HPDE6-E6E7 (cell line): Measurements from ENCODE around the gene PNLIPRP2.

Source experiments
- DNase-seq: peaks from one replicate; pipeline ENCODE4 v3.0.0; 2011; ENCODE audit warnings: missing footprints; ENCODE audit errors: extremely low spot score

PNLIPRP2 gene

DNA sequence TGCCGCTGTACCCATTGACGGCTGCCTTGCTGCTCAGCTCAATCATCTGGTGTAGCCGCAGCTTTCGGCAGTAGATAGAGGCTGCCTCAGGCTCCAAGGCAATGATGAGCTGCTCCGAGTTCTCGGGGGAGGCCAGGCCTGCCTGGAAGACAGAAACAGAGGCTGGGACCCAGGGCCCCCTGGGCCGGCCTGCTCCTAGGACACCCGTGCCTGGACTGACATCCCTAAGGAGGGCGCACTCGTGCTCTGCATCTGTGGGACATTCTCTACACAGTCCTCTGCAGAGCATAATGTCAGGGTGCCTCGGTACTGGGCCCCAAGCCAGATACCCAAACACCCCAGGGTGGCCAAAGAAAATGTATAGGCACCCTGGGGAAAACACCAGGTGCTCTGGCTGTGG, 63.1 kb downstream of the PNLIPRP2 start:
- no peak for DNase-seq

DNA sequence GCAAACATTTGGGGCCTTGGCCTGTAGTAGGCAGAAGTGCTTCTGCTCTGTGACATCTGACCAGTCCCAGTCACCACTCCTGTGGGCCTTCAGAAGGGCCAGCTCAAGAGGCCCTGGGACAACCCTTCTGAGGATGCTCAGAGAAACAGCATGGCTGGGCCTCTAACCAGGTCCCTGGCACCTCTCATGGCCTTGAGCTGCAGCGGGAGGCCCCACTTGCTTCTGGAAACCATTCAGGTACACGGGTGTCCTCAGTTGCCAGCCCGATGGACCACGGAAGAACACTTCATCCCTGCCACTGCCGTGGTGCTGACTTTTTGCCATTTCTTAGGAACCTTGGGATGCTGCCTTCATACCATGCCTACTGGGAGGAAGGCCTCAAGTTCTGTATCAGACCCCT, 64.0 kb downstream of the PNLIPRP2 start:
- DNase-seq = no peak

DNA sequence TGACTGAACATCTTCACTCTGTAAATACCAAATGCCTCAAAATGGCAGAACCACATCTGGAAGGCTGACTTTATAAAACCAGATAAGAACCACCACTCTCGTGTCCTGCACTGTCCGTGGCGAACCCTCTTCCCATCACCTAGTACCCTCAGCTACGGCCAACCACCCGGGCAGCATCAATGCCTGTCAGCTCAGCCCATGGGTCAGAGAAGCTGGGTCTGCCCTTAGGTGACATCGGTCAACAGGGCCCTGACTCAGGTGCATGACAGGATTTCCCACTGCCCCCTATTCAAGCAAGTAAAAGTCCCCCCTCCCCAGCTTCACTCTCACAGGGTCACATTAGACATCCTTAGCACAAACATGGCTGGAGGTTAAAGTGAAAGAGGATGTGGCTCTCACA, 65.1 kb downstream of the PNLIPRP2 start:
- no peak for DNase-seq

DNA sequence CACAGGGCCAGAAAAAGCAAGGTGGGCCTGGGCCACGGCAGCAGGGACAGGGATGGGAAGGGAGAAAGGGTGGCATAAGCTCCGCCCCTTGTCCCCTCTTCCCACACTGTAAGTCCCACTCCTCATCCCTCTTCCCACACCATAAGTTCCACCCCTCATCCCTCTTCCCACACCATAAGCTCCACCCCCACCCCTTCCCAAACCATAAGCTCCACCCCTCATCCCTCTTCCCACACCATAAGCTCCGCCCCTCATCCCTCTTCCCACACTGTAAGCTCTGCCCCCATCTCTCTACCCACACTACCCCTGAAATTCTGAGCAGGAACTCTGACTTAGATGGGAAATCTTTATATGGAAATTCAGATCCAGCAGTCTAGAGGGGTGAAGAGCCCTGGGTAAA, 65.9 kb downstream of the PNLIPRP2 start:
- no peak for DNase-seq

DNA sequence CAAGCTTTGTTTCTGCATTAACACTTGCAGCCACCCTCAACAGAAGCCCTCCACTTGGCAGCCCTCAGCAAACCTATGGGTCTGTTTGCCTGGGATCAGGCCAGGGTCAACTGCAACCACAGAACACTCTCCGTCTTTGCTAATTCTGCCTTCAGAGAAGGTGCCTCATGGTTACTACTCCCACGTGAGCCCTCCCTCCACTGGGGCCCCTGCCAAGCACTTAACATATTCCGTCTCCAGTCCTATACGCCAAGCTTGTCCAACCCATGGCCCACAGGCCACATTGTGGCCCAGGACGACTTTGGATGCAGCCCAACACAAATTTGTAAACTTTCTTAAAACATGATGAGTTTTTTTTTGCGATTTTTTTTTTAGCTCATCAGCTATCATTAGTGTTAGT, 66.9 kb downstream of the PNLIPRP2 start:
- no peak for DNase-seq

DNA sequence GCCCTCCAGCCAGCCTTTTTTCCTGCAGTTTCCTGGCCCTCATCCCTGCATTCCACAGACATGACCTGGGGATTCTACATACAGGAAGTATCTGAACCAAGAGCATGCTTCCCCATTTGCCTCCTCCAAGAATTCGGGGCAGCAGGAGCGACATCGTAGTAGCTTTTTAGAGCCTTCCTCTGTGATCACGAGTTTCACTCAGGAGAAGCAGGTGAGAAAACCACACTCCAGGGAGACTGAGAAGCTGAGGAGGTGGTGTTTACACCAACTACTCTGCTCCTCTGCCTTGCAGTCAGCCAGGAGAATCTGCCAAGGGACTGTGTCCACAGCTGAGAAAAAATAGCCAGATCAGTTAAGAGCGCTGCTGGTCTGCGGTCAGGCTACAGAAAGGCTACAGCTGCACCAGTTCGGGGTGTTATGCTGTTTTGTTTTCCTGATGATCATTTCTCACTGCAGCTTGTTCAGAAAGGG, 67.5 kb downstream of the PNLIPRP2 start:
- no peak for DNase-seq

DNA sequence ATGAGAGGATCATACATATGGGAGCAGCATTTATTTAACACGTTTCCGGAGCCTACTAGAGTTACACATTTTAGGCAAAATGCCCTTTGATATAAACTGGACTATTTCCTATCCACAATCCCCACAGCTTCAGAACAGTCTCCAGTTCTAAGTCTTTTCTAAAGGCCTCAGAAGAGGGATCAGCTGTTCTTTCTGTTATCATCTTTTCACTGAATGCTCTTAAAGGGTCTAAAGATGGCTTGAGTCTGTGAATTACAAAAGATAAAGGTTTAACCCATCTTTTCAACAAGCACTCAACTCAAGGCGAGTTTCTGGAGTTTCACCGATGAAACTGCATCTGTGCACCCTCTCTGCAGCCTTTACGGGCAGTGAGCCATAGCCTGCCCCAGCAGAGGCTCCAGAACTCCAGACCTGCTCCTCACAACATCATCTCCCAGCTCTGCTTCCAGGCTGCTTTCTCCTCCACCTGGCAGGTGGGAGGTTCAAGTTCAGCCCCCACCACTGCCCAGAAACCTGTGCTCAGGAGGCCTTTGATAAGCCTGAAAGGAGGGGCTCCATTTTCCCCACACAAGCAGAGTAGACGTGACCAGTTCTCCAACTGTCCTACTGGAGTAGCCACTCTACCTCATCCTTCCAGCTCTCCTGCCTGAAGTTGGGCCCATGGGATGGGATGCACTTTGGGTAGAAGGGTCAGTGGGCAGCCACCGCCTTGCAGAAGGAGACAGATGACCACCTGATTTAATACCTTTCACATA, 68.2 kb downstream of the PNLIPRP2 start:
- no peak for DNase-seq

DNA sequence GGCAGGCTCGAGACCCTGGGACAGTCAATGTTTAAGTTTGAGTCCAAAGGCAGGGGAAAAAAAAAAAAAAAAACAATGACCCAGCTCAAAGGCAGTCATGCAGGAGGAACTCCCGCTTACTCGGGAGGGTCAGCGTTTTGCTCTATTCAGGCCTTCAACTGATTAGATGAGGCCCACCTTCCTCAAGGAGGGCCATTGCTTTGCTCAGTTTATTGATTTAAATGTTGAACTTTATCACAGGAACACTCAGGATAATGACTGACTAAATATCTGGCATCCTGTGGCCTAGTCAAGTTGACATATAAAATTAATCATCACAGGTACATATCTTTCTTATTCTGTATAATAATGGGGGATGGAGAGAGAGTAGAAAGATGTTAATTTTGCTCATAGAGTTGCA, 69.0 kb downstream of the PNLIPRP2 start:
- DNase-seq = no peak

DNA sequence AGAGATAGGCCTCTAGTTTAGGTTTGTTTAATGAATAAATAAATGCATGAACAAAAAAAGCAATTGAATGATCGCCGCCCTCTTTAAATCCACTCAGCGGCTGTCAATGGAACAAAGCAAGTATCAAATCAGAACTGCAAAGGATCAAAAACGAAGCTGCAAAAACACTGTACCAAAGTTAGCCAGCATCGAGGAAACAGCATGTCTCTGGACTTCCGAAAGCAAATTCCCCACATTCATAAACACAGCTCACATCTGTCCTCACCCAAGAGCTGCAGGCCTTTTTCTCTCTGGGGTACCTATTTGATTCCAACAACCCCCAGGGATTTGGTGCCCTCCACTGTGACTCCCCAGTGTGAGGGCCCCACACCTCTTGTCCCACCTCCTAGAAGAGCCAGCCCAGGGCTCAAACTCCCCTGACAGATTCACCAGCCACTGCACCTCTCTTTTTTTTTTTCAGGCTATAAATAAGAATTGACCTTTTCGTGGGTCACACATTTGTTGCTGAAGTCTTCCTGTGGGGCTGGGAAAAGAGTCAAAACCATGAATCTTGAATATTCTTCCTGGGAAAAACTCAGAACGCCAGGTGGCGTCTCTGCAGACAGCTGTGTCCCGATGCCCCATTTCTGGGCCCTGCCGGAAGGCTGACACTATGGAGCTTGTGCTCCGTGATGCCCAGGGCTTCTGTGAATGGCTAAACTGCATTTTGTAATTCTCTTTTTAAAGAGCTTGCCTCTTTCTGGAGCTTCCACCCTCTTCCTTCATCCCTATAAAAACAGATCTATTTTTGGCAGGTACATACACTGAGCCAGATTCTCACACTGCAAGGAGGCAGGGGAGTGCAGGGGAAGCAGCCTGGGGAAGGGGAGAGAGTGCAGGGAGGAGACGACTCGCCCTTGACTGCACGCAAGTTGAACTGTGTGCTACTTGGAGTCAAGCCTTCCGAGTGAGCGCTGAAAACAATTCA, 69.9 kb downstream of the PNLIPRP2 start:
- DNase-seq = no peak

DNA sequence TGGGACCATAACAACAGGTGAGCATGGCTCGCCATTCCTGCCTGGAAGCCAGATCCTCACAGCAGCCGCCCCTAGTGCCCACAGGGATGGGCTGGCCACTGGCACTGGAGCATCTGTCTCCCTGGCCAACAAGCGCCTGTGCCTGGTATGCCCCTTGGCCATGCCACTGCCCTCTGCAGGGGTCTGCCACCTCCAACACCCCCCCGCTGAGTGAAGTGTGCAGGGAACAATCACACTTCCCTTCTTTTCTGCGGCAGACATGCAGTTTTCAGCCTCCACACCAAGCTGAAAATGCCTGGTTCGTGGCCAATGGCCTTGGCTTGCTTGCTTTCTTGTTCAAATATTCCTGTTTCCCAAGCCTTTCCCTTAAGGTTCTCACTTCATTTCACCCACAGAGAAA, 70.9 kb downstream of the PNLIPRP2 start:
- DNase-seq = no peak

DNA sequence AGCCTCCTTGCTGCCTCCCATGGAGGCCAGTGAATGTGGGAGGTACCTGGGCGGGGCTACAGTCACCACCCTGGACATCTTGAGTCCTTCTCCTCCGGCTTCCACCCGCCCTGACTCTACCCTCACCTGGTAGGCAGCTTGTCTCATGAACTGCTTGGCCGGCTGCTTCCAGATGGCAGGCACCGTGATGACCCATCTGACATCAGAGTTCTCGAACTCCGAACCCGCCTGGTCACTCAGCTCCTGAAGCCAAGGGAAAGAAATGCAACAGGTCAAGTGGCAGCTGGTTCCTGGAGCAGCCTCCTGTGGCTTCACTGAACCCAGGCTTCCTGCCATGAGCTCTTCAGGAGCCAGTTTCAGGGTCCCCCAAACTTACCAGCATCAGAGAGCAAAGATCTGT, 71.5 kb downstream of the PNLIPRP2 start:
- no peak for DNase-seq

DNA sequence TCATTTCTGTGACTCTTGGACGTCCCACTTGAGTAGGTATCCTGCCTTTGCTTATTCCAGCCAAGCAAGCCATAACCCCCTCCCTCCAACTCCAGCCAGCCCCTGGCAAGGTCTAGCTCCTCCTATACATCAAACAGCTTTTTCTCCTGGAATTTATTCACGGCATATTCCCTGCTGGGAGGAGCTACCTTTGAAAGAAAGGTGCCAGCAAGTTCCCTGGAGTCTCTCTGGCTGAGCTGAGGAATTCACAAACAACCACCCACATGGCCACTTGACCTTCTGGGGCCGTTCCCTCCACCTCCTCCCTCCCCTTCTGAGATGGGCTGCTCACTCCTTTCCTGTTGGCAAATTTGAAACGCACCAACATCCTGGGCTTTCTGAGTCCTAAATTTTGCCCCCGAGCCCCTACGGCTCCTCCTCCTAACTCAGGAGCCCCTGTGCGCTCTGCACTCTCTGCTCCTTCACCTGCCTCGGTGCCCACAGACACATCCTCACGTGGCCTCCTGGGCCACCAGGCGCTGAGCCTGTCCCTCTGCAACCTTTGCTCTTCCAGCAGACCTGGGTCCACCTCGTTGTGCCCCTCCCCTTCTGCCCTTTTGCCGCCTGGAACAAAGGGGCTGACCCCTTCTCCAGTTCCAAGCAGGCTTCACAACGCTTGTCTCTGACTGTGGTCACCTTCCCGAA, 73.6 kb downstream of the PNLIPRP2 start:
- DNase-seq = no peak
